ENCODE results near the gene PPARD.
A peak's percentile ranks its signal among the peaks of the same experiment; 100 is the strongest.
"Not testable (repeated sequence)": the region's sequence is repeated elsewhere in the genome, so short reads cannot be mapped to it uniquely, and the experiment has no call there.

PPARD gene

GRCh38 chr6:35330541-35331119, 11.7 kb upstream of the PPARD start:
- Histone ChIP-seq H3F3A (ENCODE audit: low read depth) (no peaks in the 10 kb centered on the region), H3K27me3 (ENCODE audit: insufficient read depth, low read length, poor library complexity, severe bottlenecking) (no peaks in the 10 kb centered on the region), H3K4me3 (ENCODE audit: low read length, poor library complexity, severe bottlenecking) (no peak overlapping the region), H3K4me2 (ENCODE audit: low read depth, low read length, poor library complexity, severe bottlenecking) (no peak overlapping the region), H2AFZ (ENCODE audit: low read length) (no peak overlapping the region), H3K36me3 (ENCODE audit: insufficient read depth, low read length) (no peaks in the 10 kb centered on the region), H3K4me1 (ENCODE audit: insufficient read depth, low read length, poor library complexity, severe bottlenecking) (peaks cover 9% of the 10 kb centered on the region), H3K9me3 (ENCODE audit: insufficient read depth, low read depth, low read length) (0 out of 2 replicates have a peak, but pooled peaks cover 3% of the 10 kb centered on the region), H3K9me2 (replicated peaks; ENCODE audit: low read depth, low read length) (no peaks in the 10 kb centered on the region), H3K9ac (ENCODE audit: low read depth, low read length, poor library complexity, severe bottlenecking) (no peak overlapping the region), H3K79me2 (ENCODE audit: insufficient read depth, low read length) (no peaks in the 10 kb centered on the region), H4K20me1 (ENCODE audit: insufficient read depth, low read length, poor library complexity, severe bottlenecking) (no peaks in the 10 kb centered on the region)
- no peak for TF ChIP-seq EZH2phosphoT487 (IDR thresholded peaks at IDR 0.05; ENCODE audit: borderline replicate concordance)
- TF ChIP-seq, protein P1, sequence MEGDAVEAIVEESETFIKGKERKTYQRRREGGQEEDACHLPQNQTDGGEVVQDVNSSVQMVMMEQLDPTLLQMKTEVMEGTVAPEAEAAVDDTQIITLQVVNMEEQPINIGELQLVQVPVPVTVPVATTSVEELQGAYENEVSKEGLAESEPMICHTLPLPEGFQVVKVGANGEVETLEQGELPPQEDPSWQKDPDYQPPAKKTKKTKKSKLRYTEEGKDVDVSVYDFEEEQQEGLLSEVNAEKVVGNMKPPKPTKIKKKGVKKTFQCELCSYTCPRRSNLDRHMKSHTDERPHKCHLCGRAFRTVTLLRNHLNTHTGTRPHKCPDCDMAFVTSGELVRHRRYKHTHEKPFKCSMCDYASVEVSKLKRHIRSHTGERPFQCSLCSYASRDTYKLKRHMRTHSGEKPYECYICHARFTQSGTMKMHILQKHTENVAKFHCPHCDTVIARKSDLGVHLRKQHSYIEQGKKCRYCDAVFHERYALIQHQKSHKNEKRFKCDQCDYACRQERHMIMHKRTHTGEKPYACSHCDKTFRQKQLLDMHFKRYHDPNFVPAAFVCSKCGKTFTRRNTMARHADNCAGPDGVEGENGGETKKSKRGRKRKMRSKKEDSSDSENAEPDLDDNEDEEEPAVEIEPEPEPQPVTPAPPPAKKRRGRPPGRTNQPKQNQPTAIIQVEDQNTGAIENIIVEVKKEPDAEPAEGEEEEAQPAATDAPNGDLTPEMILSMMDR (conservative IDR thresholded peaks at IDR 0.05; ENCODE audit: low read length): no peak

DNA sequence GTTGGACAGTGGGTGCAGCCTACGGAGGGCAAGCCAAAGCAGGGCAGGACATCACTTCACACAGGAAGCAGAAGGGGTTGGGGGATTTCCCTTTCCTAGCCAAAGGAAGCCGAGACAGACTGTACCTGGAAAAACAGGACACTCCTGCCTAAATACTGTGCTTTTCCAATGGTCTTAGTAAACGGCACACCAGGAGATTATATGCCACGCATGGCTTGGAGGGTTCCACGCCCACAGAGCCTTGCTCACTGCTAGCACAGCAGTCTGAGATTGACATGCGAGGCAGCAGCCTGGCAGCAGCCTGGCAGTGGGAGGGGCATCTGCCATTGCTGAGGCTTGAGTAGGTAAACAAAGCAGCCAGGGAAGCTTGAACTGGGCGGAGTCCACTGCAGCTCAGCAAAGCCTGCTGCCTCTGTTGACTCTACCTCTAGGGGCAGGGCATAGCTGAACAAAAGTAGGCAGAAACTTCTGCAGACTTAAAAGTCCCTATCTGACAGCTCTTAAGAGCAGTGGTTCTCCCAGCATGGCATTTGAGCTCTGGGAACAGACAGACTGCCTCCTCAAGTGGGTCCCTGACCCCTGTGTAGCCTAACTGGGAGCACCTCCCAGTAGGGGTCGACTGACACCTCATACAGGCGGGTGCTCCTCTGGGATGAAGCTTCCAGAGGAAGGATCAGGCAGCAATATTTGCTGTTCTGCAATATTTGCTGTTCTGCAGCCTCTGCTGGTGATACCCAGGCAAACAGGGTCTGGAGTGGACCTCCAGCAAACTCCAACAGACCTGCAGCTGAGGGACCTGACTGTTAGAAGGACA, 10.1 kb upstream of the PPARD start:
- not testable (repeated sequence) for H3F3A ChIP-seq (ENCODE audit: low read depth); H3K27me3 ChIP-seq (ENCODE audit: insufficient read depth, low read length, poor library complexity, severe bottlenecking); H3K9ac ChIP-seq (ENCODE audit: low read depth, low read length, poor library complexity, severe bottlenecking); H2AFZ ChIP-seq (ENCODE audit: low read length); H3K79me2 ChIP-seq (ENCODE audit: insufficient read depth, low read length); H3K4me1 ChIP-seq (ENCODE audit: insufficient read depth, low read length, poor library complexity, severe bottlenecking); H3K4me3 ChIP-seq (ENCODE audit: low read length, poor library complexity, severe bottlenecking); H3K9me2 ChIP-seq (replicated peaks; ENCODE audit: low read depth, low read length); H4K20me1 ChIP-seq (ENCODE audit: insufficient read depth, low read length, poor library complexity, severe bottlenecking); H3K36me3 ChIP-seq (ENCODE audit: insufficient read depth, low read length); H3K4me2 ChIP-seq (ENCODE audit: low read depth, low read length, poor library complexity, severe bottlenecking); H3K9me3 ChIP-seq (ENCODE audit: insufficient read depth, low read depth, low read length)
- TF ChIP-seq, protein P1 (conservative IDR thresholded peaks at IDR 0.05; ENCODE audit: low read length): peak; percentile 33; the same call in 1 of the 2 replicates

DNA sequence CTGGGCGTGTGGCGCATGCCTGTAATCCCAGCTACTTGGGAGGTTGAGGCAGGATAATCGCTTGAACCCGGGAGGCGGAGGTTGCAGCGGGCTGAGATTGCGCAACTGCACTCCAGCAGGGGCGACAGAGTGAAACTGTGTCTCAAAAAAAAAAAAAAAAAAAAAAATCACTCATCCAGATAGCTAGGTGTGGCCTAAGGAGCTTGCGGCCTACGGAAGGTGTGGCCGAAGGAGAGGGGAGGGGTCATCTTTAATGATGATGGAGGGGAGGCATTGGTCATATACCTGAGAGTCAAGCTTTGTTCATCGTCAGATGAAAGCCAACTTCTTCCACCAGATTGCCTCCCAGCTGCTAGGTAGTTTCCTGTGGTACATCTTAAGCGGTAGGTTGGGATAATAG, 801 bp upstream of the PPARD start:
- Histone ChIP-seq H4K20me1 (ENCODE audit: insufficient read depth, low read length, poor library complexity, severe bottlenecking) (peaks cover 4% of the 10 kb centered on the region), H3K4me3 (ENCODE audit: low read length, poor library complexity, severe bottlenecking) (no peak overlapping the region), H3K36me3 (ENCODE audit: insufficient read depth, low read length) (no peaks in the 10 kb centered on the region), H3K4me1 (ENCODE audit: insufficient read depth, low read length, poor library complexity, severe bottlenecking) (peaks cover 16% of the 10 kb centered on the region), H3K9ac (ENCODE audit: low read depth, low read length, poor library complexity, severe bottlenecking) (no peak overlapping the region), H3F3A (ENCODE audit: low read depth) (no peaks in the 10 kb centered on the region), H3K4me2 (ENCODE audit: low read depth, low read length, poor library complexity, severe bottlenecking) (no peak overlapping the region), H3K79me2 (ENCODE audit: insufficient read depth, low read length) (peaks cover 8% of the 10 kb centered on the region; the same call in 1 of the 2 replicates), H3K9me2 (replicated peaks; ENCODE audit: low read depth, low read length) (no peaks in the 10 kb centered on the region), H3K27me3 (ENCODE audit: insufficient read depth, low read length, poor library complexity, severe bottlenecking) (no peaks in the 10 kb centered on the region), H2AFZ (ENCODE audit: low read length) (no peak overlapping the region), H3K9me3 (ENCODE audit: insufficient read depth, low read depth, low read length) (no peaks in the 10 kb centered on the region)
- TF ChIP-seq, protein P1 (conservative IDR thresholded peaks at IDR 0.05; ENCODE audit: low read length): no peak
- TF ChIP-seq EZH2phosphoT487 (IDR thresholded peaks at IDR 0.05; ENCODE audit: borderline replicate concordance): no peak
